Endothelial cell of umbilical vein (primary cell): ENCODE data around the gene CSGALNACT2. TPM values are rescaled to one million over a fixed set of nuclear protein-coding genes. Genes with fewer than 3 reads are reported as not detected.

Source experiments
- BruUV-seq: library from RNA; stranded (reverse); fragments of 400-500 nt; replicated peaks from 2 replicates; lab custom pipeline; 2021; lab: Mats Ljungman, UMichigan
- CTCF ChIA-PET: fragments of 300-600, 350-600 bp; sonication (Branson Sonifier 250); formaldehyde crosslinking; loops from one replicate; lab custom pipeline; 2021; ENCODE audit warnings: antibody characterized with exemption, inconsistent platforms; lab: Charles Lee
- POLR2A ChIA-PET: fragments of 300-600, 350-600 bp; sonication (Branson Sonifier 250); formaldehyde crosslinking; loops from one replicate; lab custom pipeline; 2021; ENCODE audit warnings: antibody characterized with exemption, inconsistent platforms; lab: Charles Lee
- DNase-seq: peaks from one replicate; pipeline ENCODE4 v3.0.0-alpha.2; 2011; ENCODE audit warnings: low read depth, low spot score
- FAIRE-seq: peaks from 2 replicates; lab custom pipeline; 2011; peaks lifted over from hg19 to GRCh38; lab: Jason Lieb, UNC
- H2AFZ ChIP-seq: 2 replicates; pipeline ENCODE4 v1.6.0; 2012; ENCODE audit warnings: low read depth, low read length, control low read depth, inconsistent platforms
- H3K27ac ChIP-seq: 2 replicates; pipeline ENCODE4 v1.5.1; 2011; ENCODE audit warnings: low read depth, mild to moderate bottlenecking, control low read depth, low read length, moderate library complexity; ENCODE audit not compliant: insufficient read depth
- H3K27me3 ChIP-seq, 2 experiments: 2 replicates each; pipeline versions ENCODE4 v1.6.0 to v1.6.1; 2011; ENCODE audit warnings: low read length in 2 of 2, mixed read lengths in 1 of 2; ENCODE audit not compliant: control insufficient read depth in 2 of 2, insufficient read depth in 2 of 2
- H3K36me3 ChIP-seq, 2 experiments: 2 replicates in 1 of 2; 3 replicates in 1 of 2; pipeline ENCODE4 v1.5.1; 2011; ENCODE audit warnings: low read length in 2 of 2, mild to moderate bottlenecking in 1 of 2, moderate library complexity in 1 of 2; ENCODE audit not compliant: control insufficient read depth in 2 of 2, insufficient read depth in 2 of 2; ENCODE audit errors: extremely low read depth in 1 of 2
- H3K4me1 ChIP-seq: 3 replicates; pipeline ENCODE4 v1.5.1; 2011; ENCODE audit warnings: mild to moderate bottlenecking, low read length; ENCODE audit not compliant: control insufficient read depth, insufficient read depth; ENCODE audit errors: extremely low read depth
- H3K4me2 ChIP-seq: 2 replicates; pipeline ENCODE4 v1.6.1; 2011; ENCODE audit warnings: low read length, control low read depth, mixed read lengths; ENCODE audit not compliant: insufficient read depth
- H3K4me3 ChIP-seq, 3 experiments: fragments of 200-600 bp in 1 of 3; sonication (generic), shearing (Covaris generic) in 1 of 3; replicated peaks in 1 of 3; 2 replicates each; pipeline ENCODE4 v1.5.1; 2011 to 2016; ENCODE audit warnings: control low read depth in 3 of 3, low read length in 3 of 3, mild to moderate bottlenecking in 2 of 3, inconsistent platforms in 1 of 3, low read depth in 1 of 3, moderate library complexity in 1 of 3; ENCODE audit not compliant: insufficient read depth in 1 of 3
- H3K79me2 ChIP-seq: 2 replicates; pipeline ENCODE4 v1.6.0; 2012; ENCODE audit warnings: low read length, inconsistent platforms; ENCODE audit not compliant: control insufficient read depth, insufficient read depth
- H3K9ac ChIP-seq: replicated peaks from 2 replicates; pipeline ENCODE3; 2011; ENCODE audit warnings: low read length, control low read depth; ENCODE audit not compliant: insufficient read depth; ENCODE audit errors: extremely low read depth
- H3K9me1 ChIP-seq: replicated peaks from 3 replicates; pipeline ENCODE4 v1.6.0; 2011; ENCODE audit warnings: mild to moderate bottlenecking, low read length; ENCODE audit not compliant: control insufficient read depth, insufficient read depth; ENCODE audit errors: extremely low read depth
- H3K9me3 ChIP-seq: replicated peaks from 2 replicates; pipeline ENCODE4 v1.5.1; 2012; ENCODE audit warnings: low read length, inconsistent platforms; ENCODE audit not compliant: control insufficient read depth, insufficient read depth
- H4K20me1 ChIP-seq: replicated peaks from 2 replicates; pipeline ENCODE3; 2011; ENCODE audit warnings: mild to moderate bottlenecking, low read length; ENCODE audit not compliant: control insufficient read depth, insufficient read depth; ENCODE audit errors: extremely low read depth
- EZH2 ChIP-seq: IDR thresholded peaks from 2 replicates; pipeline ENCODE4 v1.6.1; 2012; ENCODE audit warnings: borderline replicate concordance, low read depth, mild to moderate bottlenecking, moderate library complexity, low read length, inconsistent platforms; ENCODE audit not compliant: severe bottlenecking
- FOS ChIP-seq: IDR thresholded peaks from 2 replicates; pipeline ENCODE4 v1.6.1; 2011; ENCODE audit warnings: mild to moderate bottlenecking, low read length, moderate library complexity, borderline replicate concordance; ENCODE audit not compliant: insufficient read depth
- GATA2 ChIP-seq: IDR thresholded peaks from 2 replicates; pipeline ENCODE4 v1.7.0; 2011; ENCODE audit warnings: low read depth, mild to moderate bottlenecking, moderate library complexity, mixed read lengths, low read length; ENCODE audit not compliant: insufficient read length, insufficient read depth
- JUN ChIP-seq: IDR thresholded peaks from 2 replicates; pipeline ENCODE4 v1.6.1; 2011; ENCODE audit warnings: borderline replicate concordance, low read depth; ENCODE audit not compliant: insufficient read length, insufficient read depth
- MYC ChIP-seq: IDR thresholded peaks from one replicate; pipeline ENCODE4 v1.6.1; 2011; ENCODE audit warnings: mild to moderate bottlenecking, low read depth, low read length
- POLR2A ChIP-seq: IDR thresholded peaks from 2 replicates; pipeline ENCODE4 v1.6.1; 2012; ENCODE audit warnings: low read depth, mild to moderate bottlenecking, control low read depth, low read length
- POLR2AphosphoS5 ChIP-seq: IDR thresholded peaks from 2 replicates; pipeline ENCODE4 v1.6.1; 2012; ENCODE audit warnings: low read depth, mild to moderate bottlenecking, control low read depth, low read length, moderate library complexity; ENCODE audit not compliant: insufficient read depth
- dilution Hi-C: fragments of 300-500 bp; cut with MboI; formaldehyde crosslinking; loops from one replicate; pipeline ENCODE4 v1.15.0; 2019; ENCODE audit warnings: low sequenced_read_pairs; ENCODE audit not compliant: extremely low pct_ligation_motif_present
- intact Hi-C: fragments of 100-400 bp; cut with micrococcal nuclease; formaldehyde crosslinking; loops from one replicate; pipeline ENCODE4 v1.10.0; 2022
- polyA plus RNA-seq, 4 experiments: library from polyadenylated mRNA; depleted of rRNA in 3 of 4; stranded (reverse) in 3 of 4; unstranded in 1 of 4; fragments of >200 nt; gene quantifications; 2 replicates each; pipeline versions ENCODE4 v1.2.1 to v1.2.3, GENCODE V29; 2011 to 2012; ENCODE audit warnings: missing spikeins in 1 of 4
- total RNA-seq: library from RNA; stranded (reverse); gene quantifications from 2 replicates; pipeline ENCODE4 v1.2.3, GENCODE V29; 2021
- TF ChIP-seq, protein P1 (sequence below): IDR thresholded peaks from 2 replicates; pipeline ENCODE4 v1.6.1; 2011; ENCODE audit not compliant: insufficient read depth, insufficient read length
- TF ChIP-seq, protein P2 (sequence below), 2 donors: IDR thresholded peaks; 1 replicate in 1 of 2; 2 replicates in 1 of 2; pipeline ENCODE4 v1.5.1; 2011; ENCODE audit warnings: low read length in 2 of 2, mild to moderate bottlenecking in 2 of 2, moderate library complexity in 2 of 2, control low read depth in 1 of 2, inconsistent platforms in 1 of 2, low read depth in 1 of 2; ENCODE audit not compliant: insufficient read depth in 1 of 2; ENCODE audit errors: extremely low read depth in 1 of 2

Gene CSGALNACT2
- total and polyA plus RNA-seq, 2 donors (not counting 3 experiments of a cell fraction or from before 2014, with no cell fraction given) = 9.7 to 17.7 TPM

DNA sequence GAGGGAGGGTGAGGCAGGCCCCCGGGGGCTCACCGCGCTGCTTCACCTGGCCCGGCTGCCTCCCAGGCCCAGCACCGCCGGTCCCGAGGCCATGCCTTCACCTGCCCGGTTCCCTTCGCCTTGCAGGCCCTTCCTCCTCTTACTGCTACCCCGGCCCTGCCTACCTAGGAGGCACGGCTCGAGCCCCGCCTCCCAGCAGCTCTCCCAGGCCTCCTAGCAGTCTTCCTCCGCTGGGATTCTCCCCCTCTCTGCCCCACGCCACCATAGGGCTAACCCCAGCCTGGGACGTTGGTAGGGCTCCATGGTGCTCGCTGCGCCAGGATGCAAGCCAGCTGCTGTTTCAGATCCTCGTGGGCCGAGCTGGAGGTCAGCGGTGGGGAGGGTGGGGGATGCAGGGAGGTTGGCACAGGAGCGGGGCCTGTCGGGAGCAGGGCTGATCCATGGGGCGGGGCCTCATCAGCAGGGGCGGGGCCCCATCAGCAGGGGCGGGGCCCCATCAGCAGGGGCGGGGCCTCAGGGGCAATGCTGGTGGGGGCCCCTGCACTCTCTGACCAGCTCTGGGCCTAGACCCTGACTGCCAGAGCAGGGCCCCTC lies 65.3 kb downstream of the CSGALNACT2 start:
- H3K4me3 ChIP-seq = peak overlapping the region in 1 of 3 experiments; percentile 10
- H3K27ac ChIP-seq = no peak overlapping the region
- H4K20me1 ChIP-seq = no peaks in the 10 kb centered on the region
- H3K27me3 ChIP-seq = no peaks in the 10 kb centered on the region
- H3K9me1 ChIP-seq = no peaks in the 10 kb centered on the region
- no peaks in the 10 kb centered on the region for H3K79me2 ChIP-seq
- no peak for FAIRE-seq
- no peak overlapping the region for H3K9ac ChIP-seq
- intact Hi-C loops (loop anchor here (2.0 to 5.0 kb wide), 3 partner anchors 54 to 336 kb away; partner anchors contain the start of gene CSGALNACT2), dilution Hi-C loops (no loop called here)
- TF ChIP-seq, protein P1, sequence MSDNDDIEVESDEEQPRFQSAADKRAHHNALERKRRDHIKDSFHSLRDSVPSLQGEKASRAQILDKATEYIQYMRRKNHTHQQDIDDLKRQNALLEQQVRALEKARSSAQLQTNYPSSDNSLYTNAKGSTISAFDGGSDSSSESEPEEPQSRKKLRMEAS = no peak
- TF ChIP-seq MYC (no peak), FOS (no peak), JUN (no peak), POLR2AphosphoS5 (no peak), POLR2A (no peak), EZH2 (no peak), GATA2 (no peak)
- TF ChIP-seq, protein P2, sequence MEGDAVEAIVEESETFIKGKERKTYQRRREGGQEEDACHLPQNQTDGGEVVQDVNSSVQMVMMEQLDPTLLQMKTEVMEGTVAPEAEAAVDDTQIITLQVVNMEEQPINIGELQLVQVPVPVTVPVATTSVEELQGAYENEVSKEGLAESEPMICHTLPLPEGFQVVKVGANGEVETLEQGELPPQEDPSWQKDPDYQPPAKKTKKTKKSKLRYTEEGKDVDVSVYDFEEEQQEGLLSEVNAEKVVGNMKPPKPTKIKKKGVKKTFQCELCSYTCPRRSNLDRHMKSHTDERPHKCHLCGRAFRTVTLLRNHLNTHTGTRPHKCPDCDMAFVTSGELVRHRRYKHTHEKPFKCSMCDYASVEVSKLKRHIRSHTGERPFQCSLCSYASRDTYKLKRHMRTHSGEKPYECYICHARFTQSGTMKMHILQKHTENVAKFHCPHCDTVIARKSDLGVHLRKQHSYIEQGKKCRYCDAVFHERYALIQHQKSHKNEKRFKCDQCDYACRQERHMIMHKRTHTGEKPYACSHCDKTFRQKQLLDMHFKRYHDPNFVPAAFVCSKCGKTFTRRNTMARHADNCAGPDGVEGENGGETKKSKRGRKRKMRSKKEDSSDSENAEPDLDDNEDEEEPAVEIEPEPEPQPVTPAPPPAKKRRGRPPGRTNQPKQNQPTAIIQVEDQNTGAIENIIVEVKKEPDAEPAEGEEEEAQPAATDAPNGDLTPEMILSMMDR (IDR thresholded peaks at IDR 0.05; ENCODE audit: extremely low read depth in 1 of 2, insufficient read depth in 1 of 2, low read depth in 1 of 2, low read length in 2 of 2) = no peak
- DNase-seq = no peak
- peak overlapping the region; percentile 81 for H2AFZ ChIP-seq
- ChIA-PET POLR2A (interaction anchor here (0.6 kb wide), 1 partner anchor 8 kb away, joined by 3 read pairs; no protein-coding TSS in a partner anchor), CTCF (interaction anchor here (0.6 to 2.9 kb wide), 7 partner anchors 10 to 255 kb away, joined by 3 to 30 read pairs (median 5); no protein-coding TSS in a partner anchor)
- H3K4me1 ChIP-seq = no peaks in the 10 kb centered on the region
- H3K36me3 ChIP-seq = no peaks in the 10 kb centered on the region
- H3K4me2 ChIP-seq = peak overlapping the region; percentile 12
- no TSS peak for BruUV-seq
- no peaks in the 10 kb centered on the region for H3K9me3 ChIP-seq
